PC-9 (cell line): ENCODE results near the gene CACNA2D1. TPM values are rescaled to one million over a fixed set of nuclear protein-coding genes. Genes with fewer than 3 reads are reported as not detected.

Source experiments
- BruUV-seq: library from RNA; stranded (reverse); fragments of 400-500 nt; replicated peaks from 2 replicates; lab custom pipeline; 2021; lab: Mats Ljungman, UMichigan
- CTCF ChIA-PET: fragments of 300-600 bp; sonication (Branson Sonifier 250); formaldehyde crosslinking; loops from one replicate; lab custom pipeline; 2022; ENCODE audit warnings: antibody characterized with exemption; lab: Charles Lee
- POLR2A ChIA-PET: fragments of 300-600 bp; sonication (Branson Sonifier 250); formaldehyde crosslinking; loops from one replicate; lab custom pipeline; 2022; ENCODE audit warnings: antibody characterized with exemption; ENCODE audit not compliant: unreplicated experiment; lab: Charles Lee
- DNase-seq, 2 experiments: peaks; one replicate each; pipeline versions ENCODE4 v3.0.0 to v3.0.0-alpha.2; 2015 to 2022; ENCODE audit warnings: mixed read lengths in 1 of 2
- H2AFZ ChIP-seq: fragments of 200-600 bp; sonication (generic); 2 replicates; pipeline ENCODE4 v1.8.1; 2017; ENCODE audit warnings: antibody characterized with exemption
- H3F3A ChIP-seq: fragments of 200-600 bp; sonication (generic); 2 replicates; pipeline ENCODE4 v1.8.1; 2017; ENCODE audit warnings: antibody characterized with exemption, mild to moderate bottlenecking, low read depth; ENCODE audit not compliant: insufficient read depth
- H3K27ac ChIP-seq: fragments of 200-600 bp; sonication (generic); 2 replicates; pipeline ENCODE4 v1.6.1; 2016; ENCODE audit warnings: mixed run types
- H3K27me3 ChIP-seq: fragments of 200-600 bp; sonication (generic); 2 replicates; pipeline ENCODE4 v1.6.1; 2016; ENCODE audit warnings: low read depth, mixed run types; ENCODE audit not compliant: insufficient read depth
- H3K36me3 ChIP-seq: fragments of 200-600 bp; sonication (generic); 2 replicates; pipeline ENCODE4 v1.6.1; 2016; ENCODE audit warnings: low read depth, mixed run types
- H3K4me1 ChIP-seq: fragments of 200-600 bp; sonication (generic); replicated peaks from 2 replicates; pipeline ENCODE4 v1.6.1; 2016; ENCODE audit warnings: mixed run types; ENCODE audit not compliant: insufficient read depth
- H3K4me2 ChIP-seq: fragments of 200-600 bp; sonication (generic); 2 replicates; pipeline ENCODE4 v1.6.1; 2017; ENCODE audit warnings: mixed run types
- H3K4me3 ChIP-seq: fragments of 200-600 bp; sonication (generic); 2 replicates; pipeline ENCODE4 v1.6.1; 2016; ENCODE audit warnings: mixed run types
- H3K79me2 ChIP-seq: fragments of 200-600 bp; sonication (generic); 2 replicates; pipeline ENCODE4 v1.6.1; 2017; ENCODE audit warnings: low read depth, mixed run types
- H3K9me2 ChIP-seq: fragments of 200-600 bp; sonication (generic); 2 replicates; pipeline ENCODE4 v1.8.1; 2017; ENCODE audit warnings: mild to moderate bottlenecking; ENCODE audit not compliant: insufficient read depth
- H3K9me3 ChIP-seq: fragments of 200-600 bp; sonication (generic); 2 replicates; pipeline ENCODE4 v1.8.1; 2016; ENCODE audit warnings: low read depth; ENCODE audit not compliant: insufficient read depth
- H4K20me1 ChIP-seq: fragments of 200-600 bp; sonication (generic); 2 replicates; pipeline ENCODE4 v1.8.1; 2017; ENCODE audit not compliant: insufficient read depth
- CTCF ChIP-seq: fragments of 200-600 bp; sonication (generic); conservative IDR thresholded peaks from 2 replicates; pipeline ENCODE4 v1.6.1; 2017; ENCODE audit warnings: mixed run types, antibody characterized with exemption, mild to moderate bottlenecking, moderate library complexity
- EZH2 ChIP-seq: fragments of 200-600 bp; sonication (generic); IDR thresholded peaks from 2 replicates; pipeline ENCODE4 v1.8.0; 2017; ENCODE audit warnings: antibody characterized with exemption, low read depth
- intact Hi-C: fragments of 100-400 bp; cut with micrococcal nuclease; formaldehyde crosslinking; loops from one replicate; pipeline ENCODE4 v1.10.0; 2022; ENCODE audit not compliant: unreplicated experiment
- total RNA-seq: library from RNA; stranded (reverse); gene quantifications from 2 replicates; pipeline ENCODE4 v1.2.3, GENCODE V29; 2021

CACNA2D1 gene
- total RNA-seq, 1 experiment from 2014 or later = 3.2 TPM

GRCh38 chr7:82164410-82164809 lies 279.2 kb downstream of the CACNA2D1 start:
- Histone ChIP-seq H3K9me3 (no peaks in the 10 kb centered on the region), H3K4me1 (no peaks in the 10 kb centered on the region), H3K4me2 (no peak overlapping the region), H3K36me3 (no peaks in the 10 kb centered on the region), H3K27ac (no peak overlapping the region), H2AFZ (no peak overlapping the region), H3F3A (no peaks in the 10 kb centered on the region), H4K20me1 (no peaks in the 10 kb centered on the region), H3K27me3 (no peaks in the 10 kb centered on the region), H3K4me3 (no peak overlapping the region), H3K79me2 (no peaks in the 10 kb centered on the region), H3K9me2 (no peaks in the 10 kb centered on the region)
- intact Hi-C loops = no loop called here
- no peak for DNase-seq
- TF ChIP-seq CTCF = no peak
- BruUV-seq = no TSS peak
- ChIA-PET POLR2A (no interaction called here), CTCF (no interaction called here)

- Histone ChIP-seq H3F3A (no peaks in the 10 kb centered on the region), H3K9me3 (no peaks in the 10 kb centered on the region), H3K4me2 (no peak overlapping the region), H2AFZ (no peak overlapping the region), H3K27me3 (no peaks in the 10 kb centered on the region), H3K4me3 (no peak overlapping the region), H3K4me1 (no peaks in the 10 kb centered on the region), H3K9me2 (no peaks in the 10 kb centered on the region), H3K27ac (no peak overlapping the region), H3K79me2 (no peaks in the 10 kb centered on the region), H4K20me1 (no peaks in the 10 kb centered on the region), H3K36me3 (no peaks in the 10 kb centered on the region)
- DNase-seq = no peak
- ChIA-PET CTCF (no interaction called here), POLR2A (no interaction called here)
- BruUV-seq = no TSS peak
- intact Hi-C loops = no loop called here
- TF ChIP-seq CTCF = no peak
- TF ChIP-seq EZH2 = no peak
These were observed 280.0 kb downstream of the CACNA2D1 start for GRCh38 chr7:82163586-82163985.

GRCh38 chr7:82162289-82162688 lies 281.3 kb downstream of the CACNA2D1 start:
- intact Hi-C loops = no loop called here
- DNase-seq = no peak
- Histone ChIP-seq H4K20me1 (no peaks in the 10 kb centered on the region), H3F3A (no peaks in the 10 kb centered on the region), H3K9me3 (no peaks in the 10 kb centered on the region), H3K9me2 (no peaks in the 10 kb centered on the region), H3K4me2 (no peak overlapping the region), H3K27me3 (no peaks in the 10 kb centered on the region), H2AFZ (no peak overlapping the region), H3K27ac (no peak overlapping the region), H3K79me2 (no peaks in the 10 kb centered on the region), H3K36me3 (no peaks in the 10 kb centered on the region), H3K4me1 (no peaks in the 10 kb centered on the region), H3K4me3 (no peak overlapping the region)
- ChIA-PET CTCF (no interaction called here), POLR2A (no interaction called here)
- no TSS peak for BruUV-seq
- TF ChIP-seq CTCF = no peak
- no peak for TF ChIP-seq EZH2
